PC-9 (cell line): ENCODE data around the gene NFATC4.

Experiments used
- CTCF ChIP-seq: fragments of 200-600 bp; sonication (generic); conservative IDR thresholded peaks from 2 replicates; pipeline ENCODE4 v1.6.1; 2017; ENCODE audit warnings: mixed run types, antibody characterized with exemption, mild to moderate bottlenecking, moderate library complexity
- EZH2 ChIP-seq: fragments of 200-600 bp; sonication (generic); IDR thresholded peaks from 2 replicates; pipeline ENCODE4 v1.8.0; 2017; ENCODE audit warnings: antibody characterized with exemption, low read depth

DNA sequence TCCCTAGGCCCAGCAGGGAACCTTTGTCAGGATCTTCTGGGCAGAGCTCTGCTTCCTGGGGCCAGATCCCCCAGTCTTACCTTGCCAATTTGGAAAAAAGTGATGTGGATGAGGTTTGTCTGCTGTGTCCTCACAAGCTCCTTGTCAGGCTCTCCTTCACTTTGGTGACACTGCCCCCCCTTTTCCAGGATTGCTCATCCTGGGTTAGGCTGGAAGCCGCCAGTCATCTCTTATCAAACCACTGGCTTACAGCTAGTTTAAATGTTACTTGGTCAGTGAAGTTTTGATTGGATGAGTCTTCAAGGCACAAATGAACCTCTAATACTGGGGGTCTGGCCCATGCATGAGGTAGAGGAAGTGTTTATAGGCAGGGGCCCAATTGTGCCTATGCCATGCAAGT lies 46.1 kb downstream of the NFATC4 start:
- TF ChIP-seq CTCF (no peak), EZH2 (no peak)
